ENCODE measurements around the gene SLC7A8.

Gene SLC7A8

GRCh38 chr14:23122086-23122485 lies 61.4 kb downstream of the SLC7A8 start:
- TF ChIP-seq, protein P1, sequence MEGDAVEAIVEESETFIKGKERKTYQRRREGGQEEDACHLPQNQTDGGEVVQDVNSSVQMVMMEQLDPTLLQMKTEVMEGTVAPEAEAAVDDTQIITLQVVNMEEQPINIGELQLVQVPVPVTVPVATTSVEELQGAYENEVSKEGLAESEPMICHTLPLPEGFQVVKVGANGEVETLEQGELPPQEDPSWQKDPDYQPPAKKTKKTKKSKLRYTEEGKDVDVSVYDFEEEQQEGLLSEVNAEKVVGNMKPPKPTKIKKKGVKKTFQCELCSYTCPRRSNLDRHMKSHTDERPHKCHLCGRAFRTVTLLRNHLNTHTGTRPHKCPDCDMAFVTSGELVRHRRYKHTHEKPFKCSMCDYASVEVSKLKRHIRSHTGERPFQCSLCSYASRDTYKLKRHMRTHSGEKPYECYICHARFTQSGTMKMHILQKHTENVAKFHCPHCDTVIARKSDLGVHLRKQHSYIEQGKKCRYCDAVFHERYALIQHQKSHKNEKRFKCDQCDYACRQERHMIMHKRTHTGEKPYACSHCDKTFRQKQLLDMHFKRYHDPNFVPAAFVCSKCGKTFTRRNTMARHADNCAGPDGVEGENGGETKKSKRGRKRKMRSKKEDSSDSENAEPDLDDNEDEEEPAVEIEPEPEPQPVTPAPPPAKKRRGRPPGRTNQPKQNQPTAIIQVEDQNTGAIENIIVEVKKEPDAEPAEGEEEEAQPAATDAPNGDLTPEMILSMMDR (IDR thresholded peaks at IDR 0.05; ENCODE audit: low read length, missing control alignments), result no peak
- no peak for DNase-seq (ENCODE audit: low read depth)

GRCh38 chr14:23121361-23121771 lies 62.1 kb downstream of the SLC7A8 start:
- no peak overlapping the region for H3K4me3 ChIP-seq (replicated peaks; ENCODE audit: low read depth, low read length)
- peak; percentile 87 for DNase-seq (ENCODE audit: low read depth)
- TF ChIP-seq, protein P1 (IDR thresholded peaks at IDR 0.05; ENCODE audit: low read length, missing control alignments), result no peak

More at GRCh38 chr14:23122086-23122485, 61.4 kb downstream of the SLC7A8 start:
- no peak overlapping the region for H3K4me3 ChIP-seq (replicated peaks; ENCODE audit: low read depth, low read length)

DNA sequence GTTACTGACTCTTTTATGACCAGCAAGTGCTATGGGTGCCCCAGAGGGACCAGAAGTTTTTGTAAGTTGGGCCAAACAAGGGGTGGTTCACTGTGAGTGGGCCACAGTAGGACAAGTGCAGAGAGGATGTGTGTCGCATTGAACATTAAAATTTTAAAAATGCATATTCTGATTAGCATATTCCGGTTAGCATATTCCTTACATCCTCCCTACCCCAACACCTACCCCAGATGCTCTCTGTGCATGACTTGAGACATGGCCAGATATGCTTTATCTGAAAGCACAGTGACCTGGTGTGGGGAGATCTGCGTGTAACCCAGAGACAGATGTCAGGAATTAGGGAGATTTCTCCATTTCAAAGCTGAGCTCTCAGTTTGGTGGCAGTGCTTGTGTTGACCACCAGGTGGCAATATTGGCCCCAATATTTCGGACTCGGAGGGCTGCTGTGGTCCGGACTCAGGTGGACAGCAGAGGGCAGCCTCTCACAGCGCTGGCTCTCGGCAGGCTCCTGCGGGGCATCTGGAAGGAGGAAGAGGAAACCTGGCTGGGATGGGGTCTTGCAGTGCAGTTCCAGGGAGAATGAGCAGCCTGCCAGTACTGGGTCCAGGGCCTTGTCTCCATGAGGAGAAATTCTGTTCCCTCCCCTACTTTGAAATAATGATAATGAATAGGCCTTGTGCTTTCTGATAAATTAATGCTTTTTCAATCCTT lies 62.8 kb downstream of the SLC7A8 start:
- TF ChIP-seq, protein P1 (IDR thresholded peaks at IDR 0.05; ENCODE audit: low read length, missing control alignments), result no peak

GRCh38 chr14:23119363-23120327 lies 63.8 kb downstream of the SLC7A8 start:
- no peak for DNase-seq (ENCODE audit: low read depth)
- H3K4me3 ChIP-seq (replicated peaks; ENCODE audit: low read depth, low read length), result no peak overlapping the region
- TF ChIP-seq, protein P1 (IDR thresholded peaks at IDR 0.05; ENCODE audit: low read length, missing control alignments), result no peak

More for the DNA sequence above, 62.8 kb downstream of the SLC7A8 start:
- H3K4me3 ChIP-seq (replicated peaks; ENCODE audit: low read depth, low read length), result no peak overlapping the region
- DNase-seq (ENCODE audit: low read depth), result peak; percentile 91

DNA sequence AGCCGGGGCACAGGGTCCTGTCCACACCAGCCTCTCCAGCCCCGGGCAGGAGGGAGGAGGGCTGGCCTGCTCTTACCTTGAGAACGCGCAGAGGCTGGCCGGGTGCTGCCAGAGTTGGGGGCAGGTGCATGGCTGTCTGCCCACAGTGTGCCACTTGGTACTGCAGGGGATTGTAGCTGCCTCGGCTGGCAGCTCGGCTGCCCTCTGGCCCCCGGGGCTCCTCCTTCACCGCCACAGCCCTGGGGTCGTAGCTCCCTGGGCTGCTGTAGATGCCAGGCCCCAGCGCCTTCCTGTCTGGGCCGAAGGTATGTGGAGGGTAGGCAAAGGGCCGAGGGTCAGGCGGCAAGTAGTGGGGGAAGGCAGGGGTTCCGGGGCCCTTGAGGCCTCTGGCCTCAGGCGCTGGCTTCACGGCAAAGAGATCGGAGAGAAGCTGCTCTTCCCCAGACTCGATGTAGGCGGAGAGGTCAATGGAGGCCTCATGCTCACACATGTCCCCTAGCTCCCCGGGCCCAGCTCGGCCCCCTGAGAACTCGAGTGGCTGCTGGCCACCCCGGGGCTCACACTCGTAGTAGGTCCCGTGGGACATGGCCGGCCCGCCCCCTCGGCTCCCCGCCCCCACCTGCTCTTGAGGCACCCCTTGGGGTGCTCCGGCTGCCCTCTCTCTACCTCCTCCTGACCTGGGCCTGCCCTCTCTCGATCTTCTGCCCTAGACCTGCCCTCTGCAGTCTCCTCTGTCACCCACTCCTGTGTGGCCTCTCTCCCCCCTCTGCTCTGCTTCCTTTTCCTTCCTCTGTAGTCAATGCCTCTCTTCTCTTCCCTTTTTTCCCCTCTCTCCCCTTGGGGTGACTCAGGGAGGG lies 64.7 kb downstream of the SLC7A8 start, which contains the start of gene CEBPE:
Gene CEBPE (minus strand): TSS at position 750 of the 857 bp plus-strand sequence. CDS start 164 bp downstream, at position 586.
- H3K4me3 ChIP-seq (replicated peaks; ENCODE audit: low read depth, low read length), result no peak within 1 kb of the TSS
- DNase-seq (ENCODE audit: low read depth), result no peak
- TF ChIP-seq, protein P1 (IDR thresholded peaks at IDR 0.05; ENCODE audit: low read length, missing control alignments), result no peak

GRCh38 chr14:23117371-23118020 lies 66.0 kb downstream of the SLC7A8 start:
- DNase-seq (ENCODE audit: low read depth), result no peak
- H3K4me3 ChIP-seq (replicated peaks; ENCODE audit: low read depth, low read length), result no peak overlapping the region
- TF ChIP-seq, protein P1 (IDR thresholded peaks at IDR 0.05; ENCODE audit: low read length, missing control alignments), result no peak
